GM18870 (cell line): ENCODE measurements around the gene STX4.
"Not testable (repeated sequence)": the region's sequence is repeated elsewhere in the genome, so short reads cannot be mapped to it uniquely, and the experiment has no call there.

Experiments
- ATAC-seq: cut with Tn5 transposase; IDR thresholded peaks from one replicate; pipeline ENCODE4 v1.9.1; 2021; ENCODE audit warnings: moderate library complexity; ENCODE audit not compliant: unreplicated experiment

STX4 gene

GRCh38 chr16:31017756-31018155 is 15.6 kb upstream of the STX4 start:
- not testable (repeated sequence) for ATAC-seq

GRCh38 chr16:31020536-31020935 is 12.8 kb upstream of the STX4 start:
- ATAC-seq = no peak

GRCh38 chr16:31022544-31023251 is 10.7 kb upstream of the STX4 start:
- no peak for ATAC-seq

GRCh38 chr16:31023252-31023602 is 10.1 kb upstream of the STX4 start:
- no peak for ATAC-seq

- no peak for ATAC-seq
Measured at GRCh38 chr16:31023627-31024226, 9.6 kb upstream of the STX4 start.

GRCh38 chr16:31025339-31025738 is 8.0 kb upstream of the STX4 start:
- ATAC-seq = no peak

- no peak for ATAC-seq
Measured at GRCh38 chr16:31029272-31029671, 4.1 kb upstream of the STX4 start.

GRCh38 chr16:31031276-31031675 is 2.1 kb upstream of the STX4 start:
- no peak for ATAC-seq

GRCh38 chr16:31033709-31034492 is 543 bp downstream of the STX4 start:
- peak; percentile 33 for ATAC-seq

- no peak for ATAC-seq
Measured at GRCh38 chr16:31036691-31037090, 3.3 kb downstream of the STX4 start.

- ATAC-seq = no peak
Measured at GRCh38 chr16:31038993-31039392, 5.6 kb downstream of the STX4 start.

GRCh38 chr16:31042866-31043265 is 9.5 kb downstream of the STX4 start:
- ATAC-seq = no peak

GRCh38 chr16:31043352-31043751 is 10.0 kb downstream of the STX4 start:
- no peak for ATAC-seq

- no peak for ATAC-seq
Measured at GRCh38 chr16:31043898-31044481, 10.6 kb downstream of the STX4 start.

- no peak for ATAC-seq
Measured at GRCh38 chr16:31050280-31051030, 17.1 kb downstream of the STX4 start.

GRCh38 chr16:31052114-31052513 is 18.8 kb downstream of the STX4 start:
- ATAC-seq = no peak

- no peak for ATAC-seq
Measured at GRCh38 chr16:31055613-31056012, 22.3 kb downstream of the STX4 start.

GRCh38 chr16:31061126-31061812 is 27.9 kb downstream of the STX4 start:
- no peak for ATAC-seq

GRCh38 chr16:31061813-31062440 is 28.6 kb downstream of the STX4 start:
- no peak for ATAC-seq

GRCh38 chr16:31063495-31063842 is 30.1 kb downstream of the STX4 start:
- ATAC-seq = no peak
